Neutrophil (primary cell): ENCODE data around the gene LZTR1.

Experiments
- H3K27ac ChIP-seq: fragments of 200-600 bp; sonication (generic); 2 replicates; pipeline ENCODE4 v1.5.1; 2016; ENCODE audit warnings: mild to moderate bottlenecking, moderate library complexity
- H3K27me3 ChIP-seq: fragments of 200-600 bp; sonication (generic); 2 replicates; pipeline ENCODE4 v1.6.0; 2016; ENCODE audit warnings: mild to moderate bottlenecking
- H3K36me3 ChIP-seq: fragments of 200-600 bp; sonication (generic); 2 replicates; pipeline ENCODE4 v1.5.1; 2017
- H3K4me1 ChIP-seq, 2 experiments: fragments of 200-600 bp in 1 of 2; sonication (generic) in 1 of 2; 1 replicate in 1 of 2; 2 replicates in 1 of 2; pipeline versions ENCODE4 v1.5.1 to v1.6.1; 2013 to 2016; ENCODE audit warnings: low read depth in 1 of 2, low read length in 1 of 2, mild to moderate bottlenecking in 1 of 2, moderate library complexity in 1 of 2; ENCODE audit not compliant: control insufficient read depth in 1 of 2, insufficient read depth in 1 of 2
- H3K4me3 ChIP-seq, 2 experiments: fragments of 200-600 bp in 1 of 2; sonication (generic) in 1 of 2; 1 replicate in 1 of 2; 2 replicates in 1 of 2; pipeline ENCODE4 v1.5.1; 2013 to 2016; ENCODE audit warnings: low read depth in 1 of 2, low read length in 1 of 2, mild to moderate bottlenecking in 1 of 2, moderate library complexity in 1 of 2
- H3K9me3 ChIP-seq: fragments of 200-600 bp; sonication (generic); 2 replicates; pipeline ENCODE4 v1.5.1; 2016
- CTCF ChIP-seq: fragments of 200-600 bp; sonication (generic); IDR thresholded peaks from 2 replicates; pipeline ENCODE4 v1.5.1; 2016; ENCODE audit warnings: antibody characterized with exemption

Gene LZTR1

GRCh38 chr22:20982563-20982882 is 426 bp downstream of the LZTR1 start:
- peak overlapping the region; percentile 76 for H3K27ac ChIP-seq
- H3K9me3 ChIP-seq: no peaks in the 10 kb centered on the region
- H3K27me3 ChIP-seq: peaks cover 9% of the 10 kb centered on the region
- H3K36me3 ChIP-seq: peaks cover 10% of the 10 kb centered on the region
- peaks cover 27 to 29% of the 10 kb centered on the region in 2 experiments for H3K4me1 ChIP-seq
- H3K4me3 ChIP-seq: peak overlapping the region; percentile 76 to 84
- TF ChIP-seq CTCF: no peak

GRCh38 chr22:20983081-20983771 is 1.1 kb downstream of the LZTR1 start:
- no peak for TF ChIP-seq CTCF
- Histone ChIP-seq H3K4me1 (peaks cover 27 to 29% of the 10 kb centered on the region in 2 experiments), H3K4me3 (peak overlapping the region in 1 of 2 experiments; percentile 84)

GRCh38 chr22:20985720-20986119 is 3.6 kb downstream of the LZTR1 start:
- Histone ChIP-seq H3K36me3 (peaks cover 25% of the 10 kb centered on the region), H3K4me3 (no peak overlapping the region), H3K27me3 (no peaks in the 10 kb centered on the region), H3K4me1 (peaks cover 17 to 19% of the 10 kb centered on the region in 2 experiments), H3K27ac (no peak overlapping the region), H3K9me3 (no peaks in the 10 kb centered on the region)
- TF ChIP-seq CTCF: no peak

More at GRCh38 chr22:20983081-20983771, 1.1 kb downstream of the LZTR1 start:
- peaks cover 9% of the 10 kb centered on the region for H3K27me3 ChIP-seq
- peaks cover 17% of the 10 kb centered on the region for H3K36me3 ChIP-seq
- H3K27ac ChIP-seq: no peak overlapping the region
- H3K9me3 ChIP-seq: no peaks in the 10 kb centered on the region

GRCh38 chr22:20986365-20986764 is 4.3 kb downstream of the LZTR1 start:
- H3K27ac ChIP-seq: no peak overlapping the region
- H3K27me3 ChIP-seq: no peaks in the 10 kb centered on the region
- no peak for TF ChIP-seq CTCF
- peaks cover 14% of the 10 kb centered on the region in 2 experiments for H3K4me1 ChIP-seq
- no peak overlapping the region for H3K4me3 ChIP-seq
- no peaks in the 10 kb centered on the region for H3K9me3 ChIP-seq
- peaks cover 31% of the 10 kb centered on the region for H3K36me3 ChIP-seq

- no peak for TF ChIP-seq CTCF
- H3K9me3 ChIP-seq: no peaks in the 10 kb centered on the region
- H3K36me3 ChIP-seq: peaks cover 41% of the 10 kb centered on the region
- H3K27ac ChIP-seq: no peak overlapping the region
- peaks cover 7% of the 10 kb centered on the region in 2 experiments for H3K4me1 ChIP-seq
- H3K4me3 ChIP-seq: no peak overlapping the region
- H3K27me3 ChIP-seq: no peaks in the 10 kb centered on the region
Observed at GRCh38 chr22:20987375-20987774, 5.3 kb downstream of the LZTR1 start.
